Central memory CD4-positive, alpha-beta T cell (primary cell): ENCODE measurements around the gene CTNND1.

ENCODE experiments used
- DNase-seq: peaks from one replicate; pipeline ENCODE4 v3.0.0; 2022

The CTNND1 gene

DNA sequence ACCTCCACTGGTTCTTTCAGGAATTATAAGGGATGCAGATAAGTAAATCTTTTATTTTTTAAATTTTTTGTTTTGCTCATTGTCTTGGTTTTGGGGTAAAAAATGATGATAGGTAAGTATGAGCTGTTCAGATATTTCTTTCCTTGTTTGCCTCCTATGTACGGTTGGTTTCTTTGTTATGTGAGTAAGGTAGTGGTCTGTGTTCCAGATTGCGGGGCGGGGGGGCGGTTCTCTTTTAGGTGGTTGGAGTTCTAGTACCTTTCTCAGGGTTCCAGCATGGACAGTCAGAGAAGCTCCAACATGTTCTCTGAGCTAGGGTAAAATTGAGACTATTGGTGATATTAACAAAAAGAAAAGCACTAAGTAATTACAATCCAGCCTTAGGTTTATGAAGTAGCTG lies 2.4 kb downstream of the CTNND1 start:
- DNase-seq = no peak

DNA sequence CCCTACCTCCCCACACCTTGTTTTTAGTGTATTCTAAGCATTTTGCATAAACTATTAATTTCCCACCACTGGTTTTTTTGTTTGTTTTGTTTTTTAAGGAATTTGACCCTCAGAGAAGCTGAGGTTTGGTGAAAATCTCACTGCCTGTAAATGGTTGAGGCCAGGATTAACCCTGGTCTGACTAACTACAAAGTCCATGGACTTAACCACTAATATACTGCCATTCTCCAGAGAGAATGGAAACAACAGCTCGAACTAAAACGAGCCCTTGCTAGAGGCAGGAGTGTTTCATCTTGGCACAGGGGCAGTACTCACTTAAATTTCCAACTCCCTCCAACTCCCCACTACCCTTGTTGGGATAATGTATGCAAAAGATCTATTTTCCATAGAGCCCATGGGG lies 3.0 kb downstream of the CTNND1 start:
- no peak for DNase-seq

DNA sequence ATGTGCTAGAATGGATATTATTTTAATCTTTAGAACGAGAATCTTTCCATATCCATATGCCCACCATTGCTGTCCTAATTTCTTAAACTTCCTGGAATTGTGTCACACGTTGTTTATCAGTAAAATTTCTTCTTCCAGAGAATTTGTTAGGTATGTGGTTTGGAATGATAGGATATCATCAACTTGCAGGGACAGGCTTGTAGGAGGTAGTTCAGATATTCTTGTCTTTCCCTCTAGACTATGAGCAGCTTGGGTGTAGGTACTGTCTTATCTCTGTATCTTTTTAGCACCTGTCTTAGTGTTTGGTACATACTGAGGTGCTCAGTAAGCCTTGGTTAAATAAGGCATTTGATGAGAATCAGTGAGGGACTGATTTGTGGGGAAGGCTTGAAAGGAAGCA lies 3.4 kb downstream of the CTNND1 start:
- DNase-seq = no peak

DNA sequence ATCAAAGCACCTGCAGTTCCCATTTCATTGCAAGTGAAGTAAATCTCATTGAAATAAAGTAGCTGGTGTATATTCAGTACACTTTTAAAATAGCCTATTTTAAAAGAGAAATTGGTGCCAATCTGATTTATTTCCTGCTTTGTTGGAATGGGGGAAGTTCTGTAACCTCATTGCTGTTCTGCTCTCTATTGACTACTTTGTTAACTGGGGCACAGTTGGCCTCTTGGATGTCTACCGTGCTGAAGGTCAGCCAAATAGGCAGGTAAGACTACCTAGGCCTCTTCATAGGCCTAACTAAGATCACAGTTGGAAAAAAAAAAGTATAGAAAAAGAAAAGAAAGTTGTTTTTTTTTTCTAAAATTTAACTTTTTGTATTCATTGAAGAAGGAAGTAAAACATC lies 9.2 kb downstream of the CTNND1 start:
- DNase-seq = no peak

DNA sequence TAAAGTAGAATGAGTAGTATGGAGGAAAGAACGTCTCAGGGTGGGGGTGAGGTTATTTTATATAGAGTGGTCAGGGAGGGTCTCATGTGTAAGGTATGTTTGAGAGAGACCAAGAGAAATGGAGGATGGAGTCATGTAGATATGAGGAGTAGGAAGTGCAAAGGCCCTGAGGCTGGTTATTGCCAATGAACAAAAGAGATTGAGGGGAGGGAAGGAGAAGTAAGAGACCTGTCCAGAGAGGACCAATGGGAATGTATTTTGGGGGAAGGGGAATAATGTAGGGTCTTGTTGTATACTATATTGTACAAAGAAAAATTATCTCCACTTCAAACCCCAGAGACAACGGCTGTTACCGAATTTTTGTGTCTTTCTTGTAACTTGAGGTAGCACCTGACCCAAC lies 9.8 kb downstream of the CTNND1 start:
- DNase-seq = no peak

DNA sequence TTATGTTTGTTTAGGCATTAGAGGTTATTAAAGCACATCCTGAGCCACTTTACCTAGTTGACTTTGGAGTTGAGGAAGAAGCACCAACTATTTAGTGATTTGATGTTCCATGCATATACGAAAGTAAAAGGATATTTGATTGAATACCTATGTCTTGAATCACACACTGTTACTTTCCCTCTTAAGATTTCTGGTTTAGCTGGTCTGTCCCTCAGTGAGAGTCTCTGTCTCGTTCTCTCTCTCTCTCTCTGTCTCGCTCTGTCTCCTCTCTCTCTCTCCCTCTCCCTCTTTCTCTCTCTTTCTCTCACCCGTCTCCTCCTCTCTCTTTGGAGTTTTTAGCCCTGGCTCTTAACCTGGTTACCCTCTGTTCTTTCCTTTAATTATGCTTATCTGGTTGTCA lies 11.0 kb downstream of the CTNND1 start:
- no peak for DNase-seq

DNA sequence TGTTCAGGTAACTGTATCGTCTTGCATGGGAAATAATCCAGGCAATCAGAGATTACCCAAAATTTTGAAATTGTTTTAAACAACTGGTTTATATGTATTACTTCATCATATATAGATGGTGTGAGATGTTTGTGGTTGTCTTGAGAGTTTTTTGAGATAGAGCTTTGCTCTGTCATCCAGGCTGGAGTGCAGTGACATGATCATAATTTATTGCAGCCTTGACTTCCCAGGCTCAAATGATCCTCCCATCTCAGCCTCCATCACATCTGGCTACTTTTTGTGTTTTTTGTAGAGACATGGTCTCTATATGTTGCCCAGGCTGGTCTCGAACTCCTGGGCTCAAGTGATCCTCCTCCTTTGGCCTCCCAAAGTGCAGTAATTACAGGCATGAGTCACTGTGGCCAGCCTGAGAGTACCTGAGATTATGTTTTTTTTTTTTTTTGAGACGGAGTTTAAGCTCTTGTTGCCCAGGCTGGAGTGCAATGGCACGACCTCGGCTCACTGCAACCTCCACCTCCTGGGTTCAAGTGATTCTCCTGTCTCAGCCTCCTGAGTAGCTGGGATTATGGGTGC lies 11.5 kb downstream of the CTNND1 start:
- no peak for DNase-seq

DNA sequence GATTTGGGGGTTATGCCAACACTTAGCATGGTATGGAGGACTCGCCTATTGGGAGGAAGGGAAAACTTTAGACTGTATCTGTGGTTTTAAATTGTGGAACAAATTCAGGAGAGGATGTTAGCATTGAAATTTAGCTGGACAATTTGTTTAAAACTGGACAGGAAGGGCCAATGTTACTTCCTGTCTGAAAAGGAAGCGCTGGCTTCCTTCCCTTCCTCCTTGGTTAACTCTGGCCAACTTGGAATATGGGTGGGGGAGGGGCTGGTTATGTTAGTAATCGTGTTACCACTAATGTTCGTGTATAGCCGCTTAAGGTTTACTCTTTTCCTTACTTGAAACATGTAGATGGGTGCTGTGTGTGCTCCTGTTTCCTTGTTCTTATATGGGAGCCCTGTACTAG lies 13.9 kb downstream of the CTNND1 start:
- no peak for DNase-seq

DNA sequence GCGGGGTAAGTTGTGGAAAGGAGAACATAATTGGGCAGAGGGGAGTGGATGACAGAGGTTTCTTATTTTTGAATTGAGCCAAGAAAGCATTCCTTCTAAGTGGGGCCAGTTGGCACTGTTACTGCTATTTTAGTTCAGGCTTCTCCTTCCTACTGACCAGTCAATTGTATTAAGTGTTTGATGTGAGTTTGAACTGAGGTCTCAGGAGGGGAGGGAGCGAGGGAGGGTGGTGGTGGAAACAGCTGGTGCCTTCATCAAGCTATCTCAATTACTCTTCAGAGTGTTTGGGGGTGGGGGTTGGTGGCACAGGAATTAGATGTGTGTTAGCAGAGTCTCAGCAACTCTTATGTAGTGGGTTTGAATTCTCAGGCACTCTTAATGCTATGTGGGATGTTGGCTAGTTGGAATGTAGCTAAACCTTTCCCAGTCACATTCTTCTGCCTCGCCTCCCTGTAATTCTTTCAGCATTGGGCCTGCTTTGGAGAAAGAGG lies 14.5 kb downstream of the CTNND1 start:
- DNase-seq = no peak

DNA sequence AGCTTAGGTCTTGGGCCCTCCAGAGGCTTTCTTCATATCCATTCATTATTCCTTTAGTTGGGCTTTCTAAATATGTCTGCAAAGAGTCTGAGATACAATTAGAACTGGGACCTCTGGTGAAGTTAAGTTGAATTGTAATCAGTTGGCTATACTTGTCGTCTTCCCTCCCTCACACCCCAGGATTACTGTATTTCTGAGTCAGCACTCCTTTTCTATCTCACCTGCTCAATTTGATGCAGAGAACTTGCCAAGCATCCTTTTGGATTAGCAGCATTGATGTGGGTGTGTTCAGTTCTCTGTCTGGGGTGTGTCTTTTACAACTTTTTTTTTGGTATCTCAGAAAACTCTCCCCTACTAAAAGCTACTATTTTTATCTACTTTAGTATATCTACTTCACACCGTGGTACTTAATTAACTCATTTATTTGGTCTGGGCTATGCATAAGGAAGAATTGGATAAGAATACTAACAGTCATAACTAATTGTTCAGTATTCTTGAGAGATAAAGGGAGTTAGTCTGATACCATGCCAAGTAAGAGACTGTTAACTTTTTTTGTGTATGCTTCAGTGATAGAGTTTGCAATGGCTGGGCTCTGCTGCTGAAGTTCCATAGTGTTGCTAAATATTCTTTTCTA lies 15.1 kb downstream of the CTNND1 start:
- no peak for DNase-seq

DNA sequence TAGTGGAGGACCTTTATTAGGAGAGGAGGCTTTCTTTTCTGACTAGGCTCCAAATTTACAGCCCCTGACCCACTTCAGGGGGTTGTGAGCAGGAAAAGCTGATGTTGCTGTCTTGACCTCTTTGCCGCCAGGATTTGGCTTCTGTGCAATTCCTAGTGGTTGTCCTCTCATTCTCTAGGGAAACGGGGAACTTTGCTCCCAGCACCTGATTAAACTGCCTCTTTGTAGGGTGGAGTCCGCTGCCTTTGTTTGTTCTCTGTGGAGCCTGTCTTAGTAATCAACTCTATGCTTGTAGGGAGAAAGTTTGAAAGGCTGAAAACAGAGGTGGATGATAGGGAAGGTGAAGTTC lies 16.3 kb downstream of the CTNND1 start:
- no peak for DNase-seq

DNA sequence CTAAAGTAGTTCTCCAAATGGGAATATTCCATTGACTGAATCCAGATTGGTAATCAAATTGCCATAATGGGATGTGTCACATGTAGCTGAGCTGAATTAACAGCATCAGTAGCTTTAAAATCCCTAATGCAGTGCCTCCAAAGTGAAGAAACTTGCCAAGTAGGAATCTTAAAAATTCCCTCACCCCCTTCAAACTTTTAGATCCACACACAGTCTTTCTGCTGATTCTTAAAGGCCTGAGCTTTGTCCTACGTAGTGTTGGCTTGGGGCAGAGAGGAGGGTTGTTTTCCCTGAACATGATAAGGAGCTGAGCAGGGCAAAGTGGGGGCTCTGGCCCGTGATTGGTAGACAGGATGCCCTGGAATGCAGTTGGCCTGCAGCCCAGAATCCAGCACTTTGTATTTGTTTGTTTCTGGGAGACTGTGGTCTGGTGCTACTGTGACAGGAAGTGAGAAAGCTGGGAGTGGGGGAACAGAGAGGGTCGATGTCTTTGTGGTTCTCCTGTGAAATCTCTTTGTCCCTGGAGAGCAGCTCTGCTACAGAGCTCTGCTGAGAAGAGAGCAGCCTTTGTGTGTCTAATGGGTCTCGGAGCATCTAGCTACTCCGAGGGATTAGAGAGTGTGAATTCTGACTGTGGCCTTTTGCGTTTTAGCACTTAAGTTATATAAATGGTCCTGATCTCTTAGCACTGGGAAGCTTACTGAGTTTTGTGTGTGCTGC lies 16.9 kb downstream of the CTNND1 start:
- no peak for DNase-seq

DNA sequence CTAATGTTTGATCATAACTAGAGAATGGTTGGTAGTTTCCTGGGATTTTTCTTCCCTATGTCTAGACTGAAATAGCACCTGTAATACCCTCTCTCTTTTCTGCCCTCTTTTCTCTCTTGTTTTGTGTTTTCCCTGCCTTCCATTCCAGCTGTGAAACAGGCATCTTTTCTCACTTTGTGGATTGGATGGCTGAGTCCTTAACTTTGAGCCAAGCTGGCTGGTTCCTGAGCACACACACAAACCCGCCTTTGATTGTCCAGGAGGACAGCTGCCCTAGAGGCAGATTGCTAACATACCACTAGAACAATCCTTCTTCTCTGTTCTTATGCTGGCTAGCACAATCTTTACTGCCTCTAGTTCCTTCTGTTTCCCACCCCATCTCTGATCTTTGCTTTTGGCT lies 17.7 kb downstream of the CTNND1 start:
- DNase-seq = no peak

DNA sequence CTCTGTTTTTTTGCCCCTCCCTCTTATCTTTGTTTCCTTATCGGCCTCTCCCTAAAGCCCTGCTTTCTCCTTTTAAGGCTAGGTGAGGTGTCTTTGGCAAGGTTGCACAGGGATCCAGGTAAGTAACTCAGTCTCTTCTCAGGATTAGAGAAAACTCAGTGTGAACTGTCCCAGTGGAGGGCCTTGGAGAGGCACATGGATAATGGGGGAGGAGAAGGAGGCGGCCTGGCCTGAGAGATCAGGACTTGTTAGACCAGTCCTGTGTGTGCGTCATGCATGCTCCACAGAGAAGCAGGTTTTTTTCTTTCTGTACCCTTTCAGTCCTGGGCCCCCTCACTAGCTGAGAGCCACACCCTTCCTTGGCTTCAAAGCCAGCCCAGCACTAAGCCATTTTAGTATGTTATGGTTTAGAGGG lies 19.9 kb downstream of the CTNND1 start:
- no peak for DNase-seq

DNA sequence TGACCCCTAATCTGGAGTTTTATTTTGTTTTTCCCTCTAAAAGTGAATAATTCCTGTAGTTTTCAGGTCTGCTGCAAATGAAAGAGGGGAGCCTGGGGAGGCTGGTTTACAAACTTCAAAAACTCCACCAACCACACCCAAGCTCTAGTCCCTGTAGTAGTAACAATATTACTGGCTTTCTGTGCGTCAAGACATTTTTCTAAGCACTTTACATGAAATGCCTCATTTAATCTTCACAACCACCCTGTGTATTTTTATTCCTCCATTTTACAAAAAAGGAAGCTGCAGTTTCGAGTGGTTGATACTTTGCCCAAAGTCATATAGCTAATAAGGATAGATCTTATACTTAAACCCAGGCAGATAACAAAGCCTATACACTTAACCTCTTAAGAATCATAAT lies 23.5 kb downstream of the CTNND1 start:
- no peak for DNase-seq

DNA sequence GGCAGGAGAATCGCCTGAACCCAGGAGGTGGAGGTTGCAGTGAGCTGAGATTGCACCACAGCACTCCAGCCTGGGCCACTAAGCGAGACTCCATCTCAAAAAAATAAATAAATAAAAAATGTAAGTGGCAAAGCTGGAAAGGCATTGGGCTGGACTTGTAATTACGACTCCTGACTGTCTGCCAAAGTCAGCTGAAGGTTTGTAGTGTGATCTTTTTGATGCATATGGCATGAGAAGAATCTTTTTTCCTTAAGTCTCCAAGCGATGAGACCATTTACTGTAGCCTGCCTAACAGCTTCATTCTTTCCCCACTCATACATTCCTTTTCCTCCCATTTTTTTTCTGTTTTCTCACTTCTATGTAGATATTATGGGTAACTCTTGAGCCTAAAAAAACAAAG lies 24.8 kb downstream of the CTNND1 start:
- no peak for DNase-seq

DNA sequence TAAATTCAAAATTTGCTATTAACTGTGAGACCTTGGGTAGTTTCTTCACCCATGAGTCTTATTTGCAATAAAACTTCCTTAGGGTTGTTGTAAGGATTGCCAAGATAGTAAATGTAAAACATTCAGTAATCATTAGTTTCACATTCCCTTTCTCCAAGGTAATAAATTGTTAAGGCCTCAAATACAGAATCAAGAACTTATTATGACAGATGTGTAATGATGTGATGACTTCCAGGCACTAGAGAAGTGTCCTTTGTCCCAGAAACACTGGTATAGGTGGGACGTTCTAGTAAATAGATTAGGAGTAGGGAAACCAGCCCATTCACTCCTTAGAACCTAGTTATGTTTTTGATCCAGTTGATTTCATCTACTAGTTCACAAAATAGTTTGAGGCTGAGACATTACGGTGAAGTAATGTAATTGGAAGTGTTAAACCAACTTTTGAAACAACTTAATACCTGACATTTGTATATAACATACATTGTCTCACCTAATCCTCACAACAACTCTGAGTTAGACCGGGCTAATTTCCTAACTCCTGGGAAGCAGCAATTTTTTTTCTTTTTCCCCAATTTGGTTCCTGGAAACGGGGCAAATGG lies 25.5 kb downstream of the CTNND1 start:
- DNase-seq = no peak

DNA sequence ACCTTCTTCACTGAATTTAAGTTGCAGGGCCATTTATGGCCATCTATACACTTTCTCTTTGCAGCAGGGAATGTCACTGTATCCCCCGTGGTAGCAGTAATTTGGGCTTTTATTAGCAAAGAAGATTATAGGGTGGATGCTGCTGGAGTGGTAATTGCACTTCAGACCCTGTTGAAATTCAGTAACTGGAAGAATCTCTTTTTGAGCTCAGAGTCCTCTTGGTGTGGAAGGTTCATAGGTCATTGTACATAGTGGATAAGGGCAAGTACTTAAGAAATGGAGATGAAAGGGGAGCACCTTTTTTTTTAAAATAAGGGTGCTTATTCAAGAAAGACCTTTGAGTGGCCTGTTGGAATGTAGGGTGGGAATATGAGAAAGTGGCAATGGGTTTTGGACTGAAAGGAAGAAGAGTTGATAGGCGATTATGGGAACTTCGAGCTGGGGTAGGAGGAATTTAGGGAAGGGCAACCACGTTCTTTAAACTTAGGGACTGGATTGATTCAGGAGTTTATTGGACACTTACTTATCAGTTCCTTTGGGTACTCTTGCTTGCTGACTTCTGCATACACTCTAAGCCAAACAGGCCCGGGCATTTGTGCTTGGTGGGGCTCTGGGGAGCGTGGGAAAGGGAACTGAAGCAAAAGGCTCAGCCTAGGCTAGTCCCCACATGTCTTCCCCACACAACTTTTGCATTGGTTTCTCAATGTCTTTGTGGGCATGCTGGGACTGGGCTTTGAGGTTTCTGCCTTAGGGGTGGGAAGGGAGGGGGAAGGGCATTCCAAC lies 26.5 kb downstream of the CTNND1 start:
- no peak for DNase-seq

DNA sequence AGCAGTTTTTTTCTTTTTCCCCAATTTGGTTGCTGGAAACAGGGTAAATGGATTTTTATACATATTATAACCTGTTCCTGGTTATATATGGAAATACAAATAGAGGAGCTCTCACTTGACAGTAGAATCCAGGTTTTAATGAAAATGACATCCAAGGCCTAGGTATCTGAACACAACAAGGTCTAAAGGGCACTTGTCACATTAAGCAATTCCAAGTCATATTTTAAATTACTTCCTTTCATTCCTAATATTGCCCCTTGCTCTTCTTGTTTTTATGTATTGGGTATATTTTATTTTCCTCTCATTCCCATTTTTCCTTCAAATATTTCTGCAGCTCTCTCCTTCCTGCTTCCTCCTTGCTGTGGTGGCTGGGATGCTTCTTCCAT lies 27.1 kb downstream of the CTNND1 start:
- DNase-seq = no peak

DNA sequence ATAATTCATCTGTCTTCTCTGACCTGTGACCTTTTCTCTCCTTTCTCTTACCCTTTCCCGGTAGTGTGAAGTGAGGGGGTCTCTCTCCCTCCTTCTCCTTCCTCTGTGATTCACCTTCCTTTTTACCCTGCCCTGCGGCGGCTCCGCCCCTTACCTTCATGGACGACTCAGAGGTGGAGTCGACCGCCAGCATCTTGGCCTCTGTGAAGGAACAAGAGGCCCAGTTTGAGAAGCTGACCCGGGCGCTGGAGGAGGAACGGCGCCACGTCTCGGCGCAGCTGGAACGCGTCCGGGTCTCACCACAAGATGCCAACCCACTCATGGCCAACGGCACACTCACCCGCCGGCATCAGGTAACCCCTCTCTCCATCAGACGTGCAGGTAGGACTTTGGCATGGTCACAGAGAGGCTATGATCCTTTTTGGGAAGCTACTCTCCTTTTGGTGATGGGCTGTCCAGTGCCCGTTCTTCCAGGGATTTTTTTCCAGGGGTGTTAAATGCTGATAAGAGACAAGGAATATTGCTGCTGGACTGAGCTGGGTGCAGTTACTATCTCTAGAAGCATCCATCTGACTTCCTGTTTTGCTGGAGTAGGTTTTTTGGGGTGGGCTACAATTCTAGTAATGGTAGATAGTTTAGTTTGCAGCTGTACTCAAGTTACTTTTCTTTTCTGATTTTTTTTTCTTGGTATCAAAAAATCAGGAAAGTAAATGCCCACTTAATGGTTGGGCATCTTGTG lies 29.9 kb downstream of the CTNND1 start:
- no peak for DNase-seq

DNA sequence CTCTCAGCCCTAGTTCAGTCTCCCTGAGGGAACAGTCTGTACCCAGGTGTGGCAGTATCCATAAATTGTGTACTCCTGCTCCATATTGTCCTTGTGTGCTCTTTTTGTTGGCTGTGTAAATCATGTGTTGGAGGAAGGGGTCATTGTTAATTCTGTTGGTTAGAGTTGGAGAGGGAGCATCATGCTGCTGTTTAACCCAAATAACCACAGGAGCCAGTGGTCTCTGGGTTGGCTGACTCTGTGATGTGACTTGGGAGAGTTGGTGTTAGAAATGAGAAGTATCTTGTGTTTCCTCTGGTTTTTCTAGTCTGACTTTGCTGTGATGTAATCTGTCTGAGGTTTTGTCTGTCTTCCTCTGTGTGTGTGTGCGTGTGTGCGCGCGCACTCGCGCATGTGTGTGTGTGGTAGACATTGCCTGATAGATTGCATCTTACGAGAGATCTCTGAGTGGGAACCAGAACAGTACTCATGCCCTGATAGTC lies 30.5 kb downstream of the CTNND1 start:
- DNase-seq = peak; percentile 94

DNA sequence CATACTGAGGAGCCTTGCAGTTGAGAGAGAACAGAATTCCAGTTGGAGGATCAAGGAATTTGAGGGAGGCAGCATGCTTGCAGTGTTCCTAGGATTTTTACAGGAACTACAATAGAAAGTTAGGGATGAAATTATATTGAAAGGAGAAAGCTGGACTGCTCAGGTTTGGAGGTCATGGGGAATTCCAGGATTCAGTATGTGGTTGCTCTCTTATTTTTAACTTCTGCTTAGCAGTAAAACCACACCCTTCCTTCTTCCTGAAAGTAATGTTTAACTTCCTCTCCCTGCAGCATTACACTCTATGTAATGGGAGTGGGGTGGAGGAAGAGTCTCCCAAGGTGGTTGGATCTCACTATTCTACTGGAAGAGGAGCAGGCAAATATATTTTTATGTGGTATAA lies 31.3 kb downstream of the CTNND1 start:
- DNase-seq = peak; percentile 9
